IMR-90 (cell line): ENCODE results near the gene PCSK5. TPM values are rescaled to one million over a fixed set of nuclear protein-coding genes. Genes with fewer than 3 reads are reported as not detected.

Source experiments
- ATAC-seq: fragments of 200-7000 bp; cut with Tn5 transposase; 2 replicates; pipeline ENCODE4 v1.9.1; 2020; ENCODE audit warnings: low read depth, mild to moderate bottlenecking, moderate library complexity
- BruUV-seq: library from RNA; stranded (reverse); fragments of 400-500 nt; replicated peaks from 2 replicates; lab custom pipeline; 2021; lab: Mats Ljungman, UMichigan
- CTCF ChIA-PET: fragments of 300-600 bp; formaldehyde crosslinking; extraction: SDS; loops from one replicate; lab custom pipeline; 2021; ENCODE audit warnings: antibody characterized with exemption; lab: Yijun Ruan, JAX
- POLR2A ChIA-PET: fragments of 300-600 bp; sonication (Branson Sonifier 250); formaldehyde crosslinking; loops from one replicate; lab custom pipeline; 2022; ENCODE audit warnings: antibody characterized with exemption; ENCODE audit not compliant: unreplicated experiment; lab: Charles Lee
- DNase-seq: peaks from one replicate; pipeline ENCODE4 v3.0.0; 2013
- H2AFZ ChIP-seq: replicated peaks from 2 replicates; pipeline ENCODE3; 2013; ENCODE audit warnings: low read length, mild to moderate bottlenecking; ENCODE audit not compliant: poor library complexity
- H2AK5ac ChIP-seq: 2 replicates; pipeline ENCODE4 v1.6.1; 2013; ENCODE audit warnings: low read depth, low read length, inconsistent platforms
- H2AK9ac ChIP-seq: replicated peaks from 2 replicates; pipeline ENCODE3; 2013; ENCODE audit warnings: mild to moderate bottlenecking, low read depth, low read length, moderate library complexity; ENCODE audit not compliant: poor library complexity
- H2BK120ac ChIP-seq: 2 replicates; pipeline ENCODE4 v1.6.1; 2013; ENCODE audit warnings: low read depth, low read length, inconsistent platforms
- H2BK15ac ChIP-seq: 3 replicates; pipeline ENCODE4 v1.6.1; 2013; ENCODE audit warnings: low read depth, low read length, inconsistent platforms
- H2BK20ac ChIP-seq: 2 replicates; pipeline ENCODE4 v1.6.1; 2013; ENCODE audit warnings: low read depth, mild to moderate bottlenecking, inconsistent platforms, low read length, moderate library complexity
- H2BK5ac ChIP-seq: 2 replicates; pipeline ENCODE4 v1.6.1; 2013; ENCODE audit warnings: mild to moderate bottlenecking, low read depth, low read length, inconsistent platforms; ENCODE audit not compliant: poor library complexity, severe bottlenecking
- H3K14ac ChIP-seq: replicated peaks from 2 replicates; pipeline ENCODE4 v1.6.1; 2013; ENCODE audit warnings: low read depth, low read length, inconsistent platforms
- H3K18ac ChIP-seq: 2 replicates; pipeline ENCODE4 v1.6.1; 2013; ENCODE audit warnings: low read depth, low read length, control low read depth
- H3K23ac ChIP-seq: 2 replicates; pipeline ENCODE4 v1.6.1; 2013; ENCODE audit warnings: low read depth, low read length, inconsistent platforms
- H3K27ac ChIP-seq: 2 replicates; pipeline ENCODE4 v1.5.1; 2013; ENCODE audit warnings: mild to moderate bottlenecking, control low read depth, low read length; ENCODE audit not compliant: insufficient read depth
- H3K27me3 ChIP-seq: 2 replicates; pipeline ENCODE4 v1.6.1; 2013; ENCODE audit warnings: low read length; ENCODE audit not compliant: control insufficient read depth, insufficient read depth
- H3K36me3 ChIP-seq: 2 replicates; pipeline ENCODE4 v1.6.1; 2013; ENCODE audit warnings: low read length, mixed read lengths; ENCODE audit not compliant: control insufficient read depth, insufficient read depth
- H3K4ac ChIP-seq: 2 replicates; pipeline ENCODE4 v1.6.1; 2013; ENCODE audit warnings: low read depth, low read length, inconsistent platforms
- H3K4me1 ChIP-seq: 2 replicates; pipeline ENCODE4 v1.6.1; 2013; ENCODE audit warnings: low read length, mixed read lengths; ENCODE audit not compliant: control insufficient read depth, insufficient read depth
- H3K4me2 ChIP-seq: 2 replicates; pipeline ENCODE4 v1.6.1; 2013; ENCODE audit warnings: low read depth, mild to moderate bottlenecking, control low read depth, low read length, moderate library complexity
- H3K4me3 ChIP-seq: 2 replicates; pipeline ENCODE4 v1.5.1; 2013; ENCODE audit warnings: low read depth, mild to moderate bottlenecking, control low read depth, low read length, moderate library complexity; ENCODE audit not compliant: insufficient read depth
- H3K56ac ChIP-seq: 2 replicates; pipeline ENCODE4 v1.6.1; 2013; ENCODE audit warnings: low read length, inconsistent platforms; ENCODE audit not compliant: insufficient read depth; ENCODE audit errors: extremely low read depth
- H3K79me1 ChIP-seq, 2 experiments: 2 replicates each; pipeline ENCODE4 v1.6.1; 2013; ENCODE audit warnings: low read length in 2 of 2, inconsistent platforms in 1 of 2, low read depth in 1 of 2
- H3K9ac ChIP-seq: 2 replicates; pipeline ENCODE4 v1.6.1; 2013; ENCODE audit warnings: low read depth, low read length, control low read depth
- H3K9me1 ChIP-seq: 2 replicates; pipeline ENCODE4 v1.6.1; 2013; ENCODE audit warnings: low read length, inconsistent platforms; ENCODE audit not compliant: insufficient read depth
- H3K9me3 ChIP-seq: 2 replicates; pipeline ENCODE4 v1.6.1; 2013; ENCODE audit warnings: low read length; ENCODE audit not compliant: control insufficient read depth, insufficient read depth
- H4K20me1 ChIP-seq: 2 replicates; pipeline ENCODE4 v1.6.1; 2013; ENCODE audit warnings: low read length, inconsistent platforms; ENCODE audit not compliant: insufficient read depth
- H4K5ac ChIP-seq: 2 replicates; pipeline ENCODE4 v1.6.1; 2013; ENCODE audit warnings: mild to moderate bottlenecking, low read depth, low read length, control low read depth
- H4K8ac ChIP-seq, 2 experiments: 2 replicates each; pipeline ENCODE4 v1.6.1; 2013; ENCODE audit warnings: low read depth in 2 of 2, low read length in 2 of 2, control low read depth in 1 of 2, inconsistent platforms in 1 of 2
- H4K91ac ChIP-seq: 2 replicates; pipeline ENCODE4 v1.6.1; 2013; ENCODE audit warnings: low read depth, low read length, inconsistent platforms; ENCODE audit not compliant: insufficient read depth
- BHLHE40 ChIP-seq: fragments of 150-350 bp; IDR thresholded peaks from 2 replicates; pipeline ENCODE4 v1.6.1; 2016; ENCODE audit warnings: mild to moderate bottlenecking, low read depth, low read length
- CHD1 ChIP-seq: IDR thresholded peaks from 2 replicates; pipeline ENCODE4 v1.6.1; 2012; ENCODE audit warnings: low read depth, low read length, improper control_type of control experiment
- CTCF ChIP-seq: conservative IDR thresholded peaks from 2 replicates; pipeline ENCODE4 v1.5.1; 2012; ENCODE audit warnings: mild to moderate bottlenecking, low read depth, low read length, improper control_type of control experiment
- ELK1 ChIP-seq: fragments of 150-350 bp; IDR thresholded peaks from 2 replicates; pipeline ENCODE4 v1.6.1; 2016; ENCODE audit warnings: low read depth, mild to moderate bottlenecking, low read length, moderate library complexity, borderline replicate concordance
- FOS ChIP-seq: fragments of 150-350 bp; IDR thresholded peaks from 2 replicates; pipeline ENCODE4 v1.6.1; 2016; ENCODE audit warnings: low read depth, low read length
- MAZ ChIP-seq: IDR thresholded peaks from 2 replicates; pipeline ENCODE4 v1.6.1; 2012; ENCODE audit warnings: low read depth, mild to moderate bottlenecking, low read length, improper control_type of control experiment, moderate library complexity, borderline replicate concordance
- MXI1 ChIP-seq: IDR thresholded peaks from 2 replicates; pipeline ENCODE4 v1.6.1; 2012; ENCODE audit warnings: low read depth, mild to moderate bottlenecking, low read length, moderate library complexity, borderline replicate concordance
- NFE2L2 ChIP-seq: fragments of 150-350 bp; IDR thresholded peaks from 2 replicates; pipeline ENCODE4 v1.6.1; 2016; ENCODE audit warnings: low read depth, mild to moderate bottlenecking, low read length
- POLR2A ChIP-seq: IDR thresholded peaks from 2 replicates; pipeline ENCODE4 v1.6.1; 2012; ENCODE audit warnings: mild to moderate bottlenecking, low read depth, low read length
- RAD21 ChIP-seq: IDR thresholded peaks from 2 replicates; pipeline ENCODE4 v1.6.1; 2012; ENCODE audit warnings: low read length, improper control_type of control experiment
- RCOR1 ChIP-seq: IDR thresholded peaks from 2 replicates; pipeline ENCODE4 v1.6.1; 2012; ENCODE audit warnings: mild to moderate bottlenecking, low read length, improper control_type of control experiment; ENCODE audit not compliant: insufficient replicate concordance
- RFX5 ChIP-seq: IDR thresholded peaks from 2 replicates; pipeline ENCODE4 v1.8.0; 2012; ENCODE audit warnings: low read depth, mild to moderate bottlenecking, low read length, moderate library complexity
- SMC3 ChIP-seq: fragments of 150-350 bp; IDR thresholded peaks from 2 replicates; pipeline ENCODE4 v1.6.1; 2016; ENCODE audit warnings: low read depth, mild to moderate bottlenecking, antibody characterized with exemption, low read length, moderate library complexity
- USF2 ChIP-seq: fragments of 150-350 bp; IDR thresholded peaks from 2 replicates; pipeline ENCODE4 v1.6.1; 2017; ENCODE audit warnings: mild to moderate bottlenecking, antibody characterized with exemption, low read length, low read depth
- WGBS, 2 experiments: methylation state at CpG; one replicate each; pipeline versions ENCODE4 v1.1.5 to v1.1.7; 2013; ENCODE audit warnings: missing lambda C conversion rate in 2 of 2; ENCODE audit not compliant: insufficient read length in 1 of 2; ENCODE audit errors: extremely low coverage in 2 of 2; 5-methylcytosine and 5-hydroxymethylcytosine counted together
- dilution Hi-C: fragments of 300-500 bp; cut with HindIII; formaldehyde crosslinking; loops from one replicate; pipeline ENCODE4 v1.14.3; 2018; ENCODE audit warnings: low sequenced_read_pairs; ENCODE audit not compliant: unreplicated experiment
- in situ Hi-C: fragments of 300-500 bp; cut with MboI; formaldehyde crosslinking; loops from 3 replicates; pipeline ENCODE4 v1.14.3; 2019; ENCODE audit warnings: low sequenced_read_pairs, inconsistent platforms, mixed read lengths
- intact Hi-C: fragments of 100-400 bp; cut with micrococcal nuclease; formaldehyde crosslinking; loops from 2 replicates; pipeline ENCODE4 v1.10.0; 2022
- polyA plus RNA-seq, 3 experiments: library from polyadenylated mRNA; depleted of rRNA; stranded (reverse); fragments of >200 nt; gene quantifications; 2 replicates each; pipeline ENCODE4 v1.2.3, GENCODE V29; 2012; ENCODE audit warnings: low replicate concordance in 1 of 3
- total RNA-seq: library from RNA; depleted of rRNA; stranded (reverse); fragments of >200 nt; gene quantifications from 2 replicates; pipeline ENCODE4 v1.2.3, GENCODE V29; 2012

PCSK5 gene
- total and polyA plus RNA-seq, 2 of the 4 experiments (the other 2 are of a cell fraction) = 1.5 to 3.0 TPM

GRCh38 chr9:76115396-76115795, 224.9 kb downstream of the PCSK5 start:
- no peak overlapping the region for H2AK9ac ChIP-seq
- no peak overlapping the region for H4K5ac ChIP-seq
- no peak overlapping the region for H2BK20ac ChIP-seq
- no peak overlapping the region for H2AK5ac ChIP-seq
- H4K8ac ChIP-seq = no peak overlapping the region
- no peak overlapping the region for H3K14ac ChIP-seq
- peaks cover 1% of the 10 kb centered on the region; the same call in 1 of the 2 replicates for H3K36me3 ChIP-seq
- no peak for ATAC-seq
- H2BK5ac ChIP-seq = no peak overlapping the region
- H2BK15ac ChIP-seq = no peak overlapping the region
- no peak overlapping the region for H4K91ac ChIP-seq
- no peaks in the 10 kb centered on the region for H3K79me1 ChIP-seq
- H3K9ac ChIP-seq = no peak overlapping the region
- H3K9me1 ChIP-seq = no peaks in the 10 kb centered on the region
- H3K4me1 ChIP-seq = peaks cover 3% of the 10 kb centered on the region
- intact Hi-C loops = no loop called here
- no peak overlapping the region for H3K4me3 ChIP-seq
- H3K27me3 ChIP-seq = no peaks in the 10 kb centered on the region
- no peak overlapping the region for H3K4me2 ChIP-seq
- no peak overlapping the region for H2AFZ ChIP-seq
- no peak overlapping the region for H3K4ac ChIP-seq
- no peak overlapping the region for H3K56ac ChIP-seq
- WGBS, 2 experiments = no CpG with 5 or more reads among the region's 2 CpGs
- H4K20me1 ChIP-seq = no peaks in the 10 kb centered on the region
- H3K27ac ChIP-seq = no peak overlapping the region
- no peak overlapping the region for H3K18ac ChIP-seq
- in situ Hi-C loops = no loop called here
- no peaks in the 10 kb centered on the region for H3K9me3 ChIP-seq
- H2BK120ac ChIP-seq = no peak overlapping the region
- TF ChIP-seq FOS (no peak), RCOR1 (no peak), POLR2A (no peak), RAD21 (no peak), ELK1 (no peak), CTCF (no peak), BHLHE40 (no peak), RFX5 (no peak), MXI1 (no peak), CHD1 (no peak), NFE2L2 (no peak), MAZ (no peak), SMC3 (no peak), USF2 (no peak)
- POLR2A ChIA-PET = no interaction called here
- CTCF ChIA-PET = no interaction called here
- BruUV-seq = no TSS peak
- no peak for DNase-seq
- dilution Hi-C loops = no loop called here
- no peak overlapping the region for H3K23ac ChIP-seq
